ENCODE results near the gene SI.

SI gene

GRCh38 chr3:165078293-165078692 is at the start of gene SI:
SI (minus strand) TSS chr3:165078496; CDS start chr3:165076012, 2,484 bp downstream.
- Histone ChIP-seq H3K27me3 (ENCODE audit: insufficient read depth, low read length) (no peaks in the 10 kb centered on the region), H3K36me3 (ENCODE audit: insufficient read depth, low read depth, low read length) (no peaks in the 10 kb centered on the region), H3K27ac (ENCODE audit: low read length) (no peak within 1 kb of the TSS), H3K9me3 (ENCODE audit: insufficient read depth, low read depth, low read length) (no peaks in the 10 kb centered on the region), H3K4me3 (ENCODE audit: low read length) (no peak within 1 kb of the TSS), H3K9ac (ENCODE audit: low read depth, low read length) (no peak within 1 kb of the TSS), H3K4me1 (ENCODE audit: insufficient read depth, low read length) (no peaks in the 10 kb centered on the region)

- no peaks in the 10 kb centered on the region for H3K27me3 ChIP-seq (ENCODE audit: insufficient read depth, low read length)
- no peaks in the 10 kb centered on the region for H3K9me3 ChIP-seq (ENCODE audit: insufficient read depth, low read depth, low read length)
- H3K36me3 ChIP-seq (ENCODE audit: insufficient read depth, low read depth, low read length), result no peaks in the 10 kb centered on the region
- H3K9ac ChIP-seq (ENCODE audit: low read depth, low read length), result no peak overlapping the region
- no peaks in the 10 kb centered on the region for H3K4me1 ChIP-seq (ENCODE audit: insufficient read depth, low read length)
- no peak overlapping the region for H3K27ac ChIP-seq (ENCODE audit: low read length)
- no peak overlapping the region for H3K4me3 ChIP-seq (ENCODE audit: low read length)
Observed at GRCh38 chr3:165125836-165126235, 47.5 kb upstream of the SI start.

DNA sequence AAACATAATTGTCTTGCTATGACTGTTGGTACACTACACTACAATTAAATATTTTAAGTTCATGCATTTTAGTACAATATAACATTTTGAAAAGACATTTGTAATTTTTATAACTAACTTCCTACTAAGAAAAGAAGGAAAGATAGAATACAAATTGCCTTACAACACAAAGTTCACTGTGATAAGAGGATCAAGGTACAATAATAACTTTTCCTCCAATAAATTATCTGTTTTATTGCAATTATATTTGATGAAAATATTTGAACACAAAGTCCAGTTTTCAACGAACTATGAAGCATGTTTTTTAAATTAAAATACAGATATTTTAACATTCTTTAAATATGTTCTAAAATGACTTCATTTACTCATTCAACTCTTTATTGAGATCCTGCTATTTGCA is 33.1 kb upstream of the SI start:
- Histone ChIP-seq H3K27ac (ENCODE audit: low read length) (no peak overlapping the region), H3K27me3 (ENCODE audit: insufficient read depth, low read length) (no peaks in the 10 kb centered on the region), H3K36me3 (ENCODE audit: insufficient read depth, low read depth, low read length) (no peaks in the 10 kb centered on the region), H3K4me3 (ENCODE audit: low read length) (no peak overlapping the region), H3K9me3 (ENCODE audit: insufficient read depth, low read depth, low read length) (no peaks in the 10 kb centered on the region), H3K4me1 (ENCODE audit: insufficient read depth, low read length) (no peaks in the 10 kb centered on the region), H3K9ac (ENCODE audit: low read depth, low read length) (no peak overlapping the region)

- no peak overlapping the region for H3K27ac ChIP-seq (ENCODE audit: low read length)
- no peak overlapping the region for H3K4me3 ChIP-seq (ENCODE audit: low read length)
- no peaks in the 10 kb centered on the region for H3K4me1 ChIP-seq (ENCODE audit: insufficient read depth, low read length)
- H3K9ac ChIP-seq (ENCODE audit: low read depth, low read length), result no peak overlapping the region
- H3K9me3 ChIP-seq (ENCODE audit: insufficient read depth, low read depth, low read length), result no peaks in the 10 kb centered on the region
- H3K27me3 ChIP-seq (ENCODE audit: insufficient read depth, low read length), result no peaks in the 10 kb centered on the region
- H3K36me3 ChIP-seq (ENCODE audit: insufficient read depth, low read depth, low read length), result no peaks in the 10 kb centered on the region
Observed at GRCh38 chr3:165103616-165104015, 25.3 kb upstream of the SI start.

DNA sequence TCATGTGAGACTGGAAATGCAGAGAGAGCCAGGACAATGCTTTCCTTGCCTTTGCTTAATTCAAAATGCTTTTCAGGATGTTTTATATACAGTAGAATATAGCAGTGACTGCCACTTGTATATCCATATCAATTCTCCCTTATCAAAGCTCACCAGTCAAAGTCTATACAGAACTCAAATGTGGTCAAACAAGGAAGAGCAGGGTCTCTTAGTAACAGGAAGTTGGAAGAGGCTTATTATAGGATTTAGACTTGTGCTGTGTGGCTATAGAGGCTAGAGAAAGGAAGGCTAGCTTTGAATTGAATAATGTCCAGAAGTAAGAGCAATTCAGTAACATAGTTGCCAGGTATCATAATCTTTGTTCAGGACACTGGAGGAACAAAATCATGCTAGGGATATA is 4.4 kb upstream of the SI start:
- Histone ChIP-seq H3K9ac (ENCODE audit: low read depth, low read length) (no peak overlapping the region), H3K27me3 (ENCODE audit: insufficient read depth, low read length) (no peaks in the 10 kb centered on the region), H3K27ac (ENCODE audit: low read length) (no peak overlapping the region), H3K4me1 (ENCODE audit: insufficient read depth, low read length) (no peaks in the 10 kb centered on the region), H3K9me3 (ENCODE audit: insufficient read depth, low read depth, low read length) (no peaks in the 10 kb centered on the region), H3K36me3 (ENCODE audit: insufficient read depth, low read depth, low read length) (no peaks in the 10 kb centered on the region), H3K4me3 (ENCODE audit: low read length) (no peak overlapping the region)

DNA sequence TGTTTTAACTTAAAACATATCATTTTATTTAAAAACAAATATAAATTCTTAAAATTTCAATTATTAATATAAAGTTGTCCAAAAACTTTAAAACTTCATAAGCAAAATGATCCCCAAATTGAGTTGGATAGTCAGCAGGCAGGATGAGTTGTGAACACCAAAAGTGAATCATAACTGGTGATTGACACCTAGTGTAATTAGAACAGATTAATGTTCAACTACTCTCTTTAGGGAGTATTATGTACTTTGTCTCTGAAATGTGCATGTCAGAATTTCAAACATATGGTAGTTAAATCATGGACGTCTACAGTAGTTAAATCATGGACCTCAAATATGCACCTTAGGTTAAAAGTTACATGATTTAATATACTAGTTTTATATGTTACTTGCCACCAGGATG is 2.9 kb upstream of the SI start:
- Histone ChIP-seq H3K27me3 (ENCODE audit: insufficient read depth, low read length) (no peaks in the 10 kb centered on the region), H3K4me3 (ENCODE audit: low read length) (no peak overlapping the region), H3K9ac (ENCODE audit: low read depth, low read length) (no peak overlapping the region), H3K36me3 (ENCODE audit: insufficient read depth, low read depth, low read length) (no peaks in the 10 kb centered on the region), H3K9me3 (ENCODE audit: insufficient read depth, low read depth, low read length) (no peaks in the 10 kb centered on the region), H3K27ac (ENCODE audit: low read length) (no peak overlapping the region), H3K4me1 (ENCODE audit: insufficient read depth, low read length) (no peaks in the 10 kb centered on the region)

DNA sequence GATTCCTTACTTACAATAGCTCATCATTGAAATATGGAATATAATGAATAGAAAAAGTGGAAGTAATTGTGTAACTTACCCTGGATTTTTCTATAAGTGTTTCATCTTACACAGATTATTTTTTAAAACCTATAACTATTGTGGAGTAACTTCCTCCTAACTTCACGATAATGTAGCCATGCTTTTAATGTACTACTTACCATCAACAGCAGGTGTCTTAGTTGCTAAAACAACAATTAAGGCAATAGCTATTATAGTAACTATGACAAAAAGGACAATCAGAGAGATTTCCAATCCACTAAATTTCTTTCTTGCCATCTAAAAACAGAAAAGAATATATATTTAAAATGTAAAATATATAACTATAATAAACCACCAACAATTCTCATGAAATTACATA is 2.6 kb downstream of the SI start:
- Histone ChIP-seq H3K9ac (ENCODE audit: low read depth, low read length) (no peak overlapping the region), H3K4me1 (ENCODE audit: insufficient read depth, low read length) (no peaks in the 10 kb centered on the region), H3K27ac (ENCODE audit: low read length) (no peak overlapping the region), H3K27me3 (ENCODE audit: insufficient read depth, low read length) (no peaks in the 10 kb centered on the region), H3K9me3 (ENCODE audit: insufficient read depth, low read depth, low read length) (no peaks in the 10 kb centered on the region), H3K36me3 (ENCODE audit: insufficient read depth, low read depth, low read length) (no peaks in the 10 kb centered on the region), H3K4me3 (ENCODE audit: low read length) (no peak overlapping the region)

DNA sequence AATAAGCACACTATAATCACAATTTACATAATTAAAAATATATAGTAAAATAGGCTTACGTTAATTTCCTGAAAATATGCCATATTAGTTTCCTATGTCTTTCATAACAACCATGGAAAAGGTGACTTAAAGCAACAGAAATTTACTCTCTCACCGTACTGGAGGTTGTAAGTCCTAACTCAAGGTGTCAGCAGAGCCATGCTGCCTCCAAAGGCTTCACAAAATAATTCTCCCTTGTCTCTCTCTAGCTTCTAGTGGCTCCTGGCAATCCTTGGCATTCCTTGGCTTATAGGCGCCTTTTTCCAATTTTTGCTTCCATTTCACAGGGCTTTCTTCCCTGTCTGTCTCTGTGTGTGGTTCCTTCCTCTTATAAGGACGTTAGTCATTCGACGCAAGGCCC is 7.6 kb downstream of the SI start:
- H3K9me3 ChIP-seq (ENCODE audit: insufficient read depth, low read depth, low read length), result no peaks in the 10 kb centered on the region
- no peak overlapping the region for H3K9ac ChIP-seq (ENCODE audit: low read depth, low read length)
- no peaks in the 10 kb centered on the region for H3K27me3 ChIP-seq (ENCODE audit: insufficient read depth, low read length)
- H3K36me3 ChIP-seq (ENCODE audit: insufficient read depth, low read depth, low read length), result no peaks in the 10 kb centered on the region
- H3K4me3 ChIP-seq (ENCODE audit: low read length), result no peak overlapping the region
- no peaks in the 10 kb centered on the region for H3K4me1 ChIP-seq (ENCODE audit: insufficient read depth, low read length)
- no peak overlapping the region for H3K27ac ChIP-seq (ENCODE audit: low read length)

DNA sequence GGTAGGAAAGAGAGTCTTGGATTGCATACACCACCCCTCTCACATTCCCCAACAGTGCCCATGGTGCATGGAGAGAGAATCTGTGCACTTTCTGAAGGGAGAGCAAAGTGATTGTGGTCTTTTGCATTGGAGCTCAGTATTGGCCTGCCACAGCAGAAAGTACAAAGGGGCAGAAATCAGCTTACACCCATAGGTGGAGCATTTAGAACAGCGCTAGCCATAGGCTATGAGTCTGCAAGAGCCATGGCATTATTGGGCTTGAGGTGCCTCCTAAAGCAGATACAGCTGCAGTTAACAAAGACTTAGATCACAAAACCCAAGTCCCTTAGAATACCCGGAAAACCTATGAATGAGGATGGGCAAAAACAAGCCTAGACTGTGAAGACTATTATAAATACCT is 21.8 kb downstream of the SI start:
- H3K9me3 ChIP-seq (ENCODE audit: insufficient read depth, low read depth, low read length), result no peaks in the 10 kb centered on the region
- no peak overlapping the region for H3K9ac ChIP-seq (ENCODE audit: low read depth, low read length)
- H3K36me3 ChIP-seq (ENCODE audit: insufficient read depth, low read depth, low read length), result no peaks in the 10 kb centered on the region
- no peaks in the 10 kb centered on the region for H3K27me3 ChIP-seq (ENCODE audit: insufficient read depth, low read length)
- no peak overlapping the region for H3K27ac ChIP-seq (ENCODE audit: low read length)
- H3K4me3 ChIP-seq (ENCODE audit: low read length), result no peak overlapping the region
- no peaks in the 10 kb centered on the region for H3K4me1 ChIP-seq (ENCODE audit: insufficient read depth, low read length)

- H3K9me3 ChIP-seq (ENCODE audit: insufficient read depth, low read depth, low read length), result no peaks in the 10 kb centered on the region
- no peak overlapping the region for H3K27ac ChIP-seq (ENCODE audit: low read length)
- no peaks in the 10 kb centered on the region for H3K36me3 ChIP-seq (ENCODE audit: insufficient read depth, low read depth, low read length)
- no peaks in the 10 kb centered on the region for H3K4me1 ChIP-seq (ENCODE audit: insufficient read depth, low read length)
- H3K4me3 ChIP-seq (ENCODE audit: low read length), result no peak overlapping the region
- H3K9ac ChIP-seq (ENCODE audit: low read depth, low read length), result no peak overlapping the region
- no peaks in the 10 kb centered on the region for H3K27me3 ChIP-seq (ENCODE audit: insufficient read depth, low read length)
Observed at GRCh38 chr3:165040186-165040585, 38.1 kb downstream of the SI start.

DNA sequence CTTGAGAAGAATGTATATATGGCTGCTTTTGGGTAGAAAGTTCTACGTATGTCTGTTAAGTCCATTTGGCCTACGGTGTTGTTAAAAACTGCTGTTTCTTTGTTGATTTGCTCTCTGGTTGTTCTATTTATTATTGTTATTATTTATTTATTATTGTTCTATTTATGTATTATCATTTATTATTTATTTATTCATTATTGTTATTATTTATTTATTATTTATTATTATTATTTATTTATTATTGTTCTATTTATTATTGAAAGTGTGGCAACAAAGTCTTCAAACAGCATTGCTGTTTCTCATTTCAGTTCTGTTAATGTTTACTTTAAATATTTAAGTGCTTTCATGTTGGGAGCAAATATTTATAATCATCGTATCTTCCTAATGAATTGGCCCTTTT is 66.7 kb downstream of the SI start:
- Histone ChIP-seq H3K9ac (ENCODE audit: low read depth, low read length) (no peak overlapping the region), H3K4me1 (ENCODE audit: insufficient read depth, low read length) (no peaks in the 10 kb centered on the region), H3K36me3 (ENCODE audit: insufficient read depth, low read depth, low read length) (no peaks in the 10 kb centered on the region), H3K27ac (ENCODE audit: low read length) (no peak overlapping the region), H3K27me3 (ENCODE audit: insufficient read depth, low read length) (no peaks in the 10 kb centered on the region), H3K4me3 (ENCODE audit: low read length) (no peak overlapping the region), H3K9me3 (ENCODE audit: insufficient read depth, low read depth, low read length) (no peaks in the 10 kb centered on the region)

DNA sequence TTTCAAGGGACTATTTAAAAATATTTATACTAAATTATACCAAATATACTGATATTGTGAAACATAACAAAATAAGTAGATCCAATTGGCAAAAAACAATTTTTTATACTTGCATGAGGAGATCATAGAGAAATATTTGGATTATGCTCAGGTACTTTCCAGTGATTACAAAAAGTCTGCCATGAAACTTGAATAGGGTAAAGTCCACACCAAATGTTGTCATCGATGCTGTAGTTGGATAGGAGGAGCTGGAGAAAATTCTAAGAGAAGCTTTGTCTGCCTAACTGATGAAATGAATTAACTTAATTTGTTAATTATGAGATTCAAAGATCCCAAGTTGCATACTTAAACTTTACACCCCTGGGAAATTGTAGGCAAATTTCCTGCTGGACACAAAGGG is 93.3 kb downstream of the SI start:
- Histone ChIP-seq H3K9ac (ENCODE audit: low read depth, low read length) (no peak overlapping the region), H3K4me1 (ENCODE audit: insufficient read depth, low read length) (no peaks in the 10 kb centered on the region), H3K27ac (ENCODE audit: low read length) (no peak overlapping the region), H3K27me3 (ENCODE audit: insufficient read depth, low read length) (no peaks in the 10 kb centered on the region), H3K9me3 (ENCODE audit: insufficient read depth, low read depth, low read length) (no peaks in the 10 kb centered on the region), H3K4me3 (ENCODE audit: low read length) (no peak overlapping the region), H3K36me3 (ENCODE audit: insufficient read depth, low read depth, low read length) (no peaks in the 10 kb centered on the region)

GRCh38 chr3:164962610-164963009 is 115.7 kb downstream of the SI start:
- H3K27me3 ChIP-seq (ENCODE audit: insufficient read depth, low read length), result no peaks in the 10 kb centered on the region
- no peak overlapping the region for H3K27ac ChIP-seq (ENCODE audit: low read length)
- H3K9ac ChIP-seq (ENCODE audit: low read depth, low read length), result no peak overlapping the region
- no peaks in the 10 kb centered on the region for H3K4me1 ChIP-seq (ENCODE audit: insufficient read depth, low read length)
- H3K36me3 ChIP-seq (ENCODE audit: insufficient read depth, low read depth, low read length), result no peaks in the 10 kb centered on the region
- no peaks in the 10 kb centered on the region for H3K9me3 ChIP-seq (ENCODE audit: insufficient read depth, low read depth, low read length)
- H3K4me3 ChIP-seq (ENCODE audit: low read length), result no peak overlapping the region
